ENCODE measurements around the gene STRA8. TPM values are rescaled to one million over a fixed set of nuclear protein-coding genes. Genes with fewer than 3 reads are reported as not detected.

STRA8 gene
- total RNA-seq, 2 donors from 2014 or later = not detected

DNA sequence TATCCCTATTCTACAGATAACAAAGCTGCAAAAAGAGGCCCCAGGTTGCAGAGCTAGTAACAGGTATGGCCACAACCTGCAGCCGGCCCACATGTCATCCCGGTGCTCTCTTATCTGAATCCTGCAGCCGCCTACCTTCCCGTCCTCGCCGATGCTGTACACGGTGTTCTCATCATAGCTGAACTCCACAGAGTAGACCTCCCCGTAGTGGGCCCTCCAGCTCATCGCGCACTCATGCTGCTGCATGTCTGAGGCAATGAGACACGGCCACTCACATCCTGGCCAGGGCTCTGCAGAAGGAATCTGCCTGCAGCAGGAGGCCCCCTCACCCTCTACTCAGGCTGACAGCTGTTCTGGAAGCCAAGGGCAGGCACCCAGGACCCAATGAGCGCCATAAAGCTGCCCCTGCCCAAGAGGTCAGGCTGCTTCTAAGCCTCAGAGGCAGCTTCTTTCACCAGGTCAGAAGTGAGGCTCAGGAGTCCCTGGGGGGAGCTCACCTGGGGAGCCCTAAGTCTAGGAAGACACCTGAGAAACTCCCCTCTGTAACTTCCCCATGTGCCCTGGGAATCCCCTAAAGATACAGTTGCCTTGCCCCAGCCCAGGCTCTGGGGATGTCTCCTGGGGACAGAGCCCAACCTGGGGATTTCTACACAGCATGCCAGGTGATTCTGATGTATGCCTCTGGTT lies 45.2 kb upstream of the STRA8 start:
- Histone ChIP-seq H3K4me3 (no peak overlapping the region), H3K36me3 (peaks cover 62% of the 10 kb centered on the region), H3K4me1 (no peaks in the 10 kb centered on the region), H3K9me3 (no peaks in the 10 kb centered on the region), H3K27ac (no peak overlapping the region), H3K27me3 (no peaks in the 10 kb centered on the region)
- no peak for DNase-seq (ENCODE audit: low spot score)
- TF ChIP-seq, protein P1, sequence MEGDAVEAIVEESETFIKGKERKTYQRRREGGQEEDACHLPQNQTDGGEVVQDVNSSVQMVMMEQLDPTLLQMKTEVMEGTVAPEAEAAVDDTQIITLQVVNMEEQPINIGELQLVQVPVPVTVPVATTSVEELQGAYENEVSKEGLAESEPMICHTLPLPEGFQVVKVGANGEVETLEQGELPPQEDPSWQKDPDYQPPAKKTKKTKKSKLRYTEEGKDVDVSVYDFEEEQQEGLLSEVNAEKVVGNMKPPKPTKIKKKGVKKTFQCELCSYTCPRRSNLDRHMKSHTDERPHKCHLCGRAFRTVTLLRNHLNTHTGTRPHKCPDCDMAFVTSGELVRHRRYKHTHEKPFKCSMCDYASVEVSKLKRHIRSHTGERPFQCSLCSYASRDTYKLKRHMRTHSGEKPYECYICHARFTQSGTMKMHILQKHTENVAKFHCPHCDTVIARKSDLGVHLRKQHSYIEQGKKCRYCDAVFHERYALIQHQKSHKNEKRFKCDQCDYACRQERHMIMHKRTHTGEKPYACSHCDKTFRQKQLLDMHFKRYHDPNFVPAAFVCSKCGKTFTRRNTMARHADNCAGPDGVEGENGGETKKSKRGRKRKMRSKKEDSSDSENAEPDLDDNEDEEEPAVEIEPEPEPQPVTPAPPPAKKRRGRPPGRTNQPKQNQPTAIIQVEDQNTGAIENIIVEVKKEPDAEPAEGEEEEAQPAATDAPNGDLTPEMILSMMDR (IDR thresholded peaks at IDR 0.05) = no peak

DNA sequence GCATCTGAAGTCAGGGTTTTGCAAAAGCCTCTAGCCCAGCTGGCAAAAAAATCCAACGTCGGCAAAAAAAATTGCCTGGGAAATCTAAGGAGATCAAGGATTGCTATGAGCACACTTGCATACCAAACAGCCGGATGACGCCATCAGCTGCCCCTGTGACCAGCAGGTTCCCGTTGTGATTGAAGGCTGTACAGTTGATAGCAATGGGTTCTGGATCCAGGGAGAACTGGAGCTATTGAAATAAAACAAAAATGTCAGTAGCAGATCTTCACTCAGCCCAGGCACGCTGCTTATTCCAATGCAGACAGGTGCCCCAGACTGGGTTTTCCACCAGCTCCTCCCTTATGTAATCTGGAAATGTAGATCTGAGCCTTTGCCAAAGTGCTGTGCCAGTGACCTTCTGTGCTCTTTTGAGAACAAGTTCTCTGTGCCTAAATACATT lies 44.4 kb upstream of the STRA8 start:
- TF ChIP-seq, protein P1 (IDR thresholded peaks at IDR 0.05) = no peak
- no peak for DNase-seq (ENCODE audit: low spot score)
- no peaks in the 10 kb centered on the region for H3K27me3 ChIP-seq
- no peak overlapping the region for H3K4me3 ChIP-seq
- H3K4me1 ChIP-seq = no peaks in the 10 kb centered on the region
- H3K36me3 ChIP-seq = peaks cover 65% of the 10 kb centered on the region
- no peak overlapping the region for H3K27ac ChIP-seq
- no peaks in the 10 kb centered on the region for H3K9me3 ChIP-seq

DNA sequence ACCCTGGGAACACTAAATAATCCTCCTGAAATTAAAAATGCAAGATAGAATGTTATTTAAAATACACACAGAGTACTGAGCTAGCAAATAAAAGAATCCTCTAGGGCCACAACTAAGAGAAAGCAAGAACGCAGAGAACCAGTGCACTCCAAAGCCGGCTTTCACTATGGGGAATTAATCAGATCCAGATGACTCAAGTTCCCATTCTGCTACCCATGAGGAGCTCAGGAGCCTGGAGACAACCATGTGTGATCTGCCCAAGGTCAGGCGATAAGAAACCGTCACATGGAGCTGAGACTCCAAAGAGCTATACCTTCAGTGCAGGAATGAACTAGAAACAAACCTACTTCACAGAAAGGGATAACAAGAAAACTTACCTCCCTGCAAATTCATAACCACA lies 43.7 kb upstream of the STRA8 start:
- Histone ChIP-seq H3K4me3 (no peak overlapping the region), H3K27ac (no peak overlapping the region), H3K27me3 (no peaks in the 10 kb centered on the region), H3K36me3 (peaks cover 59% of the 10 kb centered on the region), H3K9me3 (no peaks in the 10 kb centered on the region), H3K4me1 (no peaks in the 10 kb centered on the region)
- TF ChIP-seq, protein P1 (IDR thresholded peaks at IDR 0.05) = no peak
- DNase-seq (ENCODE audit: low spot score) = no peak

DNA sequence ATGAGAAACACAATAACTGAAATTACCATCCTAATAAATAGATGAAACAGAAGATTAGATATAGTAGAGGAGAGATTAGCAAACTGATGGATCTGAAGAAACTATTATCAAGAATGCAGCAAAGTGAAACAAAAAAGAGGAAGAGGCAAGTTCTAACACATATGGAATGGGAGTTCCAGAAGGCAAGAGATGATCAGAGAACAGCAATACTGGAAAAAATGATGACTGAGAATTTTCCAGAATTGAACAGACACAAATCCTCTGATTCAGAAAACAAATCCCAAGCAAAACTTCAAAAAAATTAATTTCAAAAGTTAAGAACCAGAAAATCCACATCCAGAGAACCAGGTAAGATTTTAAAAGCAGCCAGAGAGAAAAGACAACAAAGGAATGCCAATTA lies 42.9 kb upstream of the STRA8 start:
- no peak for DNase-seq (ENCODE audit: low spot score)
- no peak overlapping the region for H3K27ac ChIP-seq
- H3K4me3 ChIP-seq = no peak overlapping the region
- TF ChIP-seq, protein P1 (IDR thresholded peaks at IDR 0.05) = no peak
- H3K9me3 ChIP-seq = no peaks in the 10 kb centered on the region
- no peaks in the 10 kb centered on the region for H3K4me1 ChIP-seq
- H3K36me3 ChIP-seq = peaks cover 59% of the 10 kb centered on the region
- H3K27me3 ChIP-seq = no peaks in the 10 kb centered on the region

DNA sequence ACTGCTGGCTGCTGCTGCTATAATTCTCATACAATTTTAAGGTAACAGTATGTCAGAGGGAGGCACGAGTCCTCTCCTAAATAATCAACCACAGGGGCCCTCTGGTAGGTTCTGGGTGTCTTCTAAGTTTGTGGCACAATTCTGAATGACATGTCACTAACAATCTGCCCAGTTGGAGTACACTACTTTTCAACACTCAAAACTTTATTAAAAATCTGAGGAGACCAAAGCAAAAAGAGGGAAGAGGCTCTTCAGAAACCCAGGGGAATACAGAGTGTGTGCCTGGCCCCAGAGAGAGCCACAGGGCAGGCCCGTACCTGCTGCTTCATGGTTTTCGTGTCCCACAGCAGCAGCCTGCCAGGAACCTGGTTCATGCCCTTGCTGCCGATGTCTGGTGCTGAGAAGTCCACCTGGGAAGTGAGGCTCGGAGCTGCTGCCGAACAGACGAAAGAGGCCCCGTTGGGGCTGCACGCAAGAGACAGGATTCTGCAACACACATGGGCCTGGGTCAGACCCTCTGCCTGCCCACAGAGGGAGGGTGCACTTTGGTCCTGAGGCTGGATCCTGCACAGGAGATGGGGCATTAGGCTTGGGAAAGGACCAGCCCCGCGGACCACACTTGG lies 40.6 kb upstream of the STRA8 start:
- H3K9me3 ChIP-seq = no peaks in the 10 kb centered on the region
- DNase-seq (ENCODE audit: low spot score) = peak; percentile 26
- TF ChIP-seq, protein P1 (IDR thresholded peaks at IDR 0.05) = no peak
- H3K36me3 ChIP-seq = peaks cover 68% of the 10 kb centered on the region
- H3K27me3 ChIP-seq = no peaks in the 10 kb centered on the region
- no peak overlapping the region for H3K4me3 ChIP-seq
- H3K27ac ChIP-seq = no peak overlapping the region
- H3K4me1 ChIP-seq = no peaks in the 10 kb centered on the region
